ENCODE data around the gene SDHC.

Gene SDHC

GRCh38 chr1:161374373-161374772 lies 60.2 kb downstream of the SDHC start:
- H3K4me3 ChIP-seq (ENCODE audit: low read depth, low read length): no peak overlapping the region
- TF ChIP-seq MYC (IDR thresholded peaks at IDR 0.05; ENCODE audit: low read depth, low read length): no peak
- TF ChIP-seq, protein P1, sequence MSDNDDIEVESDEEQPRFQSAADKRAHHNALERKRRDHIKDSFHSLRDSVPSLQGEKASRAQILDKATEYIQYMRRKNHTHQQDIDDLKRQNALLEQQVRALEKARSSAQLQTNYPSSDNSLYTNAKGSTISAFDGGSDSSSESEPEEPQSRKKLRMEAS (IDR thresholded peaks at IDR 0.05; ENCODE audit: low read depth, low read length): no peak
- no peak for TF ChIP-seq POLR2A (IDR thresholded peaks at IDR 0.05; ENCODE audit: extremely low read depth, insufficient read length)
- TF ChIP-seq CTCF (IDR thresholded peaks at IDR 0.05; ENCODE audit: low read depth, low read length): no peak
- DNase-seq (ENCODE audit: low read depth): no peak

DNA sequence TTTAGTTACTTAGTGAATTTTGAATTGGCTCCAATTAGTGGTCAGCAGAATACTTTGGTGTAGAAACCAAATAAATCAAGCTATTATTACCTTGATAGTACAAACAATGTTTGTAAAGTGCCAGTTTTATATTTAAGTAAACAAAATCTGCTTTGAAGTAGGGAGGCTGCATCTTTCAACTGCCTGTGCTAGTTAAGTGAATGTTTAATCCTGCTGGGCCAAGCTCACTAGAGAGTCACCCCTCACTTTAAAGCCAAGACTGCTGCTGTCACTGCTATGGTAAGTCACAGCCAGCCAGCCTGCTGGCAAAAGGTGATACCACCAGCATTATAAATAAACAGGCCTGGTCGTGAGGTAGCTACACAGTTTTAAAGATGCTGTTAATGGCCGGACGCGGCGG lies 63.8 kb downstream of the SDHC start:
- TF ChIP-seq MYC (IDR thresholded peaks at IDR 0.05; ENCODE audit: low read depth, low read length) (no peak), CTCF (IDR thresholded peaks at IDR 0.05; ENCODE audit: low read depth, low read length) (no peak), POLR2A (IDR thresholded peaks at IDR 0.05; ENCODE audit: extremely low read depth, insufficient read length) (no peak)
- TF ChIP-seq, protein P1 (IDR thresholded peaks at IDR 0.05; ENCODE audit: low read depth, low read length): no peak
- no peak overlapping the region for H3K4me3 ChIP-seq (ENCODE audit: low read depth, low read length)
- no peak for DNase-seq (ENCODE audit: low read depth)

- no peak for TF ChIP-seq MYC (IDR thresholded peaks at IDR 0.05; ENCODE audit: low read depth, low read length)
- TF ChIP-seq POLR2A (IDR thresholded peaks at IDR 0.05; ENCODE audit: extremely low read depth, insufficient read length): no peak
- no peak for TF ChIP-seq CTCF (IDR thresholded peaks at IDR 0.05; ENCODE audit: low read depth, low read length)
- TF ChIP-seq, protein P1 (IDR thresholded peaks at IDR 0.05; ENCODE audit: low read depth, low read length): no peak
These were observed 64.9 kb downstream of the SDHC start for GRCh38 chr1:161379071-161379470.

GRCh38 chr1:161381707-161382106 lies 67.5 kb downstream of the SDHC start:
- TF ChIP-seq, protein P1 (IDR thresholded peaks at IDR 0.05; ENCODE audit: low read depth, low read length): no peak
- no peak for TF ChIP-seq CTCF (IDR thresholded peaks at IDR 0.05; ENCODE audit: low read depth, low read length)
- no peak for TF ChIP-seq POLR2A (IDR thresholded peaks at IDR 0.05; ENCODE audit: extremely low read depth, insufficient read length)
- TF ChIP-seq MYC (IDR thresholded peaks at IDR 0.05; ENCODE audit: low read depth, low read length): no peak
- no peak overlapping the region for H3K4me3 ChIP-seq (ENCODE audit: low read depth, low read length)
- DNase-seq (ENCODE audit: low read depth): no peak

More at GRCh38 chr1:161379071-161379470, 64.9 kb downstream of the SDHC start:
- DNase-seq (ENCODE audit: low read depth): no peak
- no peak overlapping the region for H3K4me3 ChIP-seq (ENCODE audit: low read depth, low read length)

DNA sequence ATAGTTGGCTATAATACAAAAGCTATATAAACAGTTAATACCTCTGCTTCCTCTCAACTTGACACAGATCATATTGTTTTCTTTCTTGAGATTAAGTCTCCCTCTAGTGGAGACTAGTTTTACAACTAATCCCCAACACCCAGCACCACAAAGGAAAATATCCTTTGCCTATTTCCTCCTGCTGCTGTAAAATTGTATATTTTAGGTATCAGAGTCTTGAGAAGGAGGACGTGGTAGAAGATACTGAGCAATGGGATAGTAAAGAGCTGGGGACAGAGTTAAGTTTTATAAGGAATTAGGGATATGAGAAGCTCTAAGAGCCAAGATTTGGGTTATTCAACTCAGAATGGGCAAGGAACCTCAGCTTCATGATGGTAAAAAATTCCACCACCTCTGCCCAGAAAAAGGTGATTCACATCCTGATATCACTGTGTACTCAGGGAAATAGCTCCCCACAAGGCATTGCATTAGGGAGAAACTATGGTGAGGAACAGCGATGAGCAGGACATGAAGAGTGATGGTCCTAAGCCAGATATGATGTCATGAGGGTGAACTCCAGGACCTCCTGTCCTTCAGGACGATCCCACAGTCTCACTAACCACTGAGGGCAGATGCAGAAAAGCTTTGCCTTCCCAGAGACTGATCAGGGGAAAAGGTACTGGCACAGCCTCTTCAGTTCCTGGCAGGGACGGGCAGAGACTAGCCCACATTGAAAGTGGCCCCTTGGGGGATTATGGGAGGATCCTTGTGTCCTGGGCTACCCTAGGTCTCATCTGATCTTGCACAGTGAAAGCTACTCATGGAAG lies 68.2 kb downstream of the SDHC start:
- no peak overlapping the region for H3K4me3 ChIP-seq (ENCODE audit: low read depth, low read length)
- peak; percentile 66 for DNase-seq (ENCODE audit: low read depth)
- no peak for TF ChIP-seq POLR2A (IDR thresholded peaks at IDR 0.05; ENCODE audit: extremely low read depth, insufficient read length)
- TF ChIP-seq MYC (IDR thresholded peaks at IDR 0.05; ENCODE audit: low read depth, low read length): no peak
- TF ChIP-seq, protein P1 (IDR thresholded peaks at IDR 0.05; ENCODE audit: low read depth, low read length): no peak
- TF ChIP-seq CTCF (IDR thresholded peaks at IDR 0.05; ENCODE audit: low read depth, low read length): peak; percentile 35

All from NB4 (cell line).